Peyer's patch (tissue), 4 donors: Measurements from ENCODE around the gene BRD3.

ENCODE experiments used
- CTCF ChIP-seq, 6 experiments: fragments of 450-650 bp in 4 of 6; fragments of 200-600 bp in 2 of 6; sonication (generic) in 1 of 6; IDR thresholded peaks; one replicate each; pipeline ENCODE4 v1.5.1; 2017 to 2019; ENCODE audit warnings: antibody characterized with exemption in 6 of 6, mild to moderate bottlenecking in 3 of 6, moderate library complexity in 1 of 6
- POLR2A ChIP-seq, 2 donors: fragments of 450-650 bp; IDR thresholded peaks; one replicate each; pipeline ENCODE4 v1.5.1; 2017; ENCODE audit warnings: antibody characterized with exemption in 2 of 2, mild to moderate bottlenecking in 2 of 2, moderate library complexity in 2 of 2

- no peak for TF ChIP-seq CTCF (IDR thresholded peaks at IDR 0.05)
- no peak for TF ChIP-seq POLR2A (IDR thresholded peaks at IDR 0.05)
These were observed 16.5 kb downstream of the BRD3 start for GRCh38 chr9:134051319-134051718.
